ENCODE data around the gene IL31RA.

GRCh38 chr5:55897206-55897894, 46.2 kb downstream of the IL31RA start:
- no peak for TF ChIP-seq CTCF (IDR thresholded peaks at IDR 0.05)
- TF ChIP-seq POLR2A (IDR thresholded peaks at IDR 0.05): no peak
- TF ChIP-seq EP300 (IDR thresholded peaks at IDR 0.05): no peak
